Activated naive CD8-positive, alpha-beta T cell treated with anti-CD3 and anti-CD28 coated beads, Interleukin-2, amount 50 U/mL, for 24 hours (primary cell): ENCODE results near the gene FABP7.

Source experiments
- ATAC-seq: fragments of 150-1000 bp; cut with Tn5 transposase; one replicate; pipeline ENCODE4 v1.10.0; 2021
- DNase-seq: peaks from one replicate; pipeline ENCODE4 v3.0.0; 2021
- H3K27ac Mint-ChIP-seq: one replicate; pipeline ENCODE4 v1.8.0; 2021; ENCODE audit warnings: mild to moderate bottlenecking, mixed read lengths
- H3K27me3 Mint-ChIP-seq: one replicate; pipeline ENCODE4 v1.8.0; 2021; ENCODE audit warnings: mixed read lengths
- H3K36me3 Mint-ChIP-seq: one replicate; pipeline ENCODE4 v1.8.0; 2021; ENCODE audit warnings: low read depth, mixed read lengths
- H3K4me1 Mint-ChIP-seq: one replicate; pipeline ENCODE4 v1.8.0; 2021; ENCODE audit warnings: mixed read lengths
- H3K4me3 Mint-ChIP-seq: one replicate; pipeline ENCODE4 v1.8.0; 2021; ENCODE audit warnings: mild to moderate bottlenecking, moderate library complexity, mixed read lengths
- H3K9me3 Mint-ChIP-seq: one replicate; pipeline ENCODE4 v1.8.0; 2021; ENCODE audit warnings: mixed read lengths

FABP7 gene

DNA sequence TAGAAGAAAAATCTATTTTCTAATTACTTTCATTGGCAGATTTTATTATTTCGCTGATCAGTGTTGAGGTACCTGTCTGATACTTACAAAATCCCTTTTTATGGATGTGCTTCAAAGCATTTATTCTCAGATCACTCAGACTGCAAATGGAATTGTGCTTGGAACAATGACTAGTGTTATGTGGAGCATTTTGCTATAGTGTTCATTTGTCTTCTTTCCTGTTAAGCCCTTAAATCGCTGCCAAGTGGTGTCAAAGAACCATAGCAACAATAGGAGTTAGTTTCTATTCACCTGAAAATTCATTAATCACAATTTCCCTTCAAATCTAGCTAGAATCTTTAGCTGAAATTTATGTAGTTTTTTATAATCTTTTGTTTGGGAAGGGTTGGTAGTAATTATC lies 39.4 kb downstream of the FABP7 start:
- Mint-ChIP-seq H3K27ac (no peak overlapping the region), H3K4me1 (no peaks in the 10 kb centered on the region)

GRCh38 chr6:122821095-122821494 lies 41.6 kb downstream of the FABP7 start:
- no peak for ATAC-seq

More for the DNA sequence above, 39.4 kb downstream of the FABP7 start:
- no peak overlapping the region for H3K4me3 Mint-ChIP-seq
- no peak for DNase-seq
- no peak for ATAC-seq
- H3K36me3 Mint-ChIP-seq: no peaks in the 10 kb centered on the region
- H3K27me3 Mint-ChIP-seq: peaks cover 2% of the 10 kb centered on the region
- no peaks in the 10 kb centered on the region for H3K9me3 Mint-ChIP-seq

GRCh38 chr6:122825163-122825562 lies 45.6 kb downstream of the FABP7 start:
- no peaks in the 10 kb centered on the region for H3K36me3 Mint-ChIP-seq
- H3K9me3 Mint-ChIP-seq: no peaks in the 10 kb centered on the region
- no peak overlapping the region for H3K27ac Mint-ChIP-seq
- ATAC-seq: no peak
- H3K4me3 Mint-ChIP-seq: no peak overlapping the region
- H3K27me3 Mint-ChIP-seq: no peaks in the 10 kb centered on the region
- no peaks in the 10 kb centered on the region for H3K4me1 Mint-ChIP-seq
- DNase-seq: no peak

More at GRCh38 chr6:122821095-122821494, 41.6 kb downstream of the FABP7 start:
- no peaks in the 10 kb centered on the region for H3K4me1 Mint-ChIP-seq
- DNase-seq: no peak
- no peaks in the 10 kb centered on the region for H3K9me3 Mint-ChIP-seq
- peaks cover 2% of the 10 kb centered on the region for H3K27me3 Mint-ChIP-seq
- H3K36me3 Mint-ChIP-seq: no peaks in the 10 kb centered on the region
- no peak overlapping the region for H3K4me3 Mint-ChIP-seq
- H3K27ac Mint-ChIP-seq: no peak overlapping the region

GRCh38 chr6:122829456-122829855 lies 49.9 kb downstream of the FABP7 start:
- H3K4me3 Mint-ChIP-seq: no peak overlapping the region
- H3K4me1 Mint-ChIP-seq: no peaks in the 10 kb centered on the region
- H3K36me3 Mint-ChIP-seq: no peaks in the 10 kb centered on the region
- no peaks in the 10 kb centered on the region for H3K27me3 Mint-ChIP-seq
- no peak overlapping the region for H3K27ac Mint-ChIP-seq
- no peak for ATAC-seq
- no peak for DNase-seq
- no peaks in the 10 kb centered on the region for H3K9me3 Mint-ChIP-seq

DNA sequence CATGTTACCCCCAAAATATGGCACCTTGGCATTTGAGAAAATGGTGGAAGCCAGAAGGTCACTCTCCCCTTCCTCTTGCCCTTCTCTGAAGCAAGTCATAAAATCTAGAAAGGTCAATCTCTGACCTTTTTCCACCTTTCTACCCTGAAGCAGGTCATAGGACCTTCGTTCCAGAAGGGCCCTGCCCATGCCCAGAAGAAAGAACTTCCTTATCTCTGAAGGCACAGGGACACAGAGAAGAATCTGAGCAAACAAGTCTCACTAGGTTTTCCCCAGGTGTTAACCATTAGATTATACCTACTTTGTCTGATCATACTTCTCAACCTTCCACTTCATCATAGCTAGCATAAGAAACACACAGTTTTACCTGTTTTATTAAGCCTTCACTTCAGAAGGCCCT lies 52.0 kb downstream of the FABP7 start:
- no peaks in the 10 kb centered on the region for H3K36me3 Mint-ChIP-seq
- no peak for ATAC-seq
- no peaks in the 10 kb centered on the region for H3K4me1 Mint-ChIP-seq
- H3K9me3 Mint-ChIP-seq: no peaks in the 10 kb centered on the region
- DNase-seq: no peak
- H3K27ac Mint-ChIP-seq: no peak overlapping the region
- H3K4me3 Mint-ChIP-seq: no peak overlapping the region
- no peaks in the 10 kb centered on the region for H3K27me3 Mint-ChIP-seq

- Mint-ChIP-seq H3K36me3 (no peaks in the 10 kb centered on the region), H3K4me3 (no peak overlapping the region), H3K27ac (no peak overlapping the region), H3K9me3 (no peaks in the 10 kb centered on the region), H3K4me1 (no peaks in the 10 kb centered on the region), H3K27me3 (no peaks in the 10 kb centered on the region)
- no peak for DNase-seq
- ATAC-seq: no peak
Measured at GRCh38 chr6:122832459-122832858, 52.9 kb downstream of the FABP7 start.

DNA sequence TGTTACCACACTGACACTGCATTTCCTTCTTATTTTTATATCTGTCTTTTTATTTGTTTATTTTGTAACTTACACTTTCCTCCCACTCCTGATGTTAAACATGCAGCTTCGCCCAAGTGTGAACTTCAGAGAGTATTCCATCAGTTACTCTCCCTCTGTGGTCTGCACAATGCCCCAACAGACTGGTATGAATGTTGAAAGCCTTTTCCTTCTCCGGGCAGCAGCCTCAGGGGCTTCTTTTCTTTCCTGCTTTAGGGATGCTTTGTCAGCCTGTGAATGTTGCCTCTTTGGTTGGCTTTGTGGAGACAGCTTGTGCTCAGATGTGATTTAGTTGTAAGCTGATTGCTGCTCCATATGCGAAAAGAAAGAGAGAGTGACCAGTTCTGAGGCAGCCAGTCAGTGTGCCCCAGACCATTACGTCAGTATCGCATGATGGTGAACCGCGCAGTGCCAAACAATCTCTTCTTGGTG lies 53.5 kb downstream of the FABP7 start:
- H3K4me1 Mint-ChIP-seq: no peaks in the 10 kb centered on the region
- H3K4me3 Mint-ChIP-seq: no peak overlapping the region
- DNase-seq (no peak), ATAC-seq (no peak)
- no peaks in the 10 kb centered on the region for H3K36me3 Mint-ChIP-seq
- no peak overlapping the region for H3K27ac Mint-ChIP-seq
- H3K27me3 Mint-ChIP-seq: no peaks in the 10 kb centered on the region
- no peaks in the 10 kb centered on the region for H3K9me3 Mint-ChIP-seq
